ENCODE data around the gene TXNRD1.

- no peak for TF ChIP-seq EP300 (IDR thresholded peaks at IDR 0.05)
- TF ChIP-seq, protein P1, sequence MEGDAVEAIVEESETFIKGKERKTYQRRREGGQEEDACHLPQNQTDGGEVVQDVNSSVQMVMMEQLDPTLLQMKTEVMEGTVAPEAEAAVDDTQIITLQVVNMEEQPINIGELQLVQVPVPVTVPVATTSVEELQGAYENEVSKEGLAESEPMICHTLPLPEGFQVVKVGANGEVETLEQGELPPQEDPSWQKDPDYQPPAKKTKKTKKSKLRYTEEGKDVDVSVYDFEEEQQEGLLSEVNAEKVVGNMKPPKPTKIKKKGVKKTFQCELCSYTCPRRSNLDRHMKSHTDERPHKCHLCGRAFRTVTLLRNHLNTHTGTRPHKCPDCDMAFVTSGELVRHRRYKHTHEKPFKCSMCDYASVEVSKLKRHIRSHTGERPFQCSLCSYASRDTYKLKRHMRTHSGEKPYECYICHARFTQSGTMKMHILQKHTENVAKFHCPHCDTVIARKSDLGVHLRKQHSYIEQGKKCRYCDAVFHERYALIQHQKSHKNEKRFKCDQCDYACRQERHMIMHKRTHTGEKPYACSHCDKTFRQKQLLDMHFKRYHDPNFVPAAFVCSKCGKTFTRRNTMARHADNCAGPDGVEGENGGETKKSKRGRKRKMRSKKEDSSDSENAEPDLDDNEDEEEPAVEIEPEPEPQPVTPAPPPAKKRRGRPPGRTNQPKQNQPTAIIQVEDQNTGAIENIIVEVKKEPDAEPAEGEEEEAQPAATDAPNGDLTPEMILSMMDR (IDR thresholded peaks at IDR 0.05), result no peak
- TF ChIP-seq POLR2AphosphoS5 (IDR thresholded peaks at IDR 0.05), result no peak
Observed at GRCh38 chr12:104312202-104312601, 96.6 kb downstream of the TXNRD1 start.

Data from esophagus muscularis mucosa (tissue), 4 donors.